ENCODE results near the gene FSTL4. TPM values are rescaled to one million over a fixed set of nuclear protein-coding genes. Genes with fewer than 3 reads are reported as not detected.

Gene FSTL4
- total and polyA plus RNA-seq, 4 donors = 0.08 to 1.4 (median 0.31) TPM

DNA sequence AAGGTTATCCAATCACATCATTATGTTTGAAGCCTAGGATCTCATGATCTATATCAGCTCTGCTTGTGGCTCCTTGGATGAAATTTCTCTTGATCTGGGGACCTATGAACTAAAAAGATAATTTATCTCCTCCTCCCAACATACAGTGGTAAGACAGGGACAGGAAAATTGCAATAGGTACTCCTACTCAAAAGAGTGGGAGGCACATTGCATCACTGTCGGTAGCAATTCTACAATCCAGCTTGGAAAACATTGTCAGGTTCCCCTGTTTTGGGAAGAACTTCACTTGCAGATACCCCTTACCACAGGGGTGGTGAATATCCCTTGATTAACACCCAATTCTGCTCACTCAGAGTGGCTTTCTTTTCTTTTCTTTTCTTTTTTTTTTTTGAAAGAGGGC lies 452.8 kb downstream of the FSTL4 start:
- no peaks in the 10 kb centered on the region for H3K4me1 ChIP-seq (ENCODE audit: control insufficient read depth in 5 of 5, insufficient read depth in 5 of 5, low read length in 5 of 5)
- no peak overlapping the region for H3K4me3 ChIP-seq
- TF ChIP-seq, protein P1, sequence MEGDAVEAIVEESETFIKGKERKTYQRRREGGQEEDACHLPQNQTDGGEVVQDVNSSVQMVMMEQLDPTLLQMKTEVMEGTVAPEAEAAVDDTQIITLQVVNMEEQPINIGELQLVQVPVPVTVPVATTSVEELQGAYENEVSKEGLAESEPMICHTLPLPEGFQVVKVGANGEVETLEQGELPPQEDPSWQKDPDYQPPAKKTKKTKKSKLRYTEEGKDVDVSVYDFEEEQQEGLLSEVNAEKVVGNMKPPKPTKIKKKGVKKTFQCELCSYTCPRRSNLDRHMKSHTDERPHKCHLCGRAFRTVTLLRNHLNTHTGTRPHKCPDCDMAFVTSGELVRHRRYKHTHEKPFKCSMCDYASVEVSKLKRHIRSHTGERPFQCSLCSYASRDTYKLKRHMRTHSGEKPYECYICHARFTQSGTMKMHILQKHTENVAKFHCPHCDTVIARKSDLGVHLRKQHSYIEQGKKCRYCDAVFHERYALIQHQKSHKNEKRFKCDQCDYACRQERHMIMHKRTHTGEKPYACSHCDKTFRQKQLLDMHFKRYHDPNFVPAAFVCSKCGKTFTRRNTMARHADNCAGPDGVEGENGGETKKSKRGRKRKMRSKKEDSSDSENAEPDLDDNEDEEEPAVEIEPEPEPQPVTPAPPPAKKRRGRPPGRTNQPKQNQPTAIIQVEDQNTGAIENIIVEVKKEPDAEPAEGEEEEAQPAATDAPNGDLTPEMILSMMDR (IDR thresholded peaks at IDR 0.05; ENCODE audit: control extremely low read depth, extremely low read depth) = no peak
- no peak for DNase-seq
- no peaks in the 10 kb centered on the region for H3K36me3 ChIP-seq (ENCODE audit: control insufficient read depth in 4 of 4, insufficient read depth in 4 of 4, low read length in 4 of 4)
- no peak for ATAC-seq (ENCODE audit: insufficient read depth, low FRiP score)
- H3K27ac ChIP-seq (ENCODE audit: low read depth in 1 of 2, low read length in 1 of 2) = no peak overlapping the region
- peaks cover 0 to 2% (median 0%) of the 10 kb centered on the region in 3 donors for H3K27me3 ChIP-seq (ENCODE audit: control insufficient read depth in 3 of 3, insufficient read depth in 3 of 3, low read length in 2 of 3)
- H3K9me3 ChIP-seq (ENCODE audit: control insufficient read depth in 4 of 4, insufficient read depth in 3 of 4, low read length in 3 of 4) = no peaks in the 10 kb centered on the region
- 89 to 92% methylated on average over 1 of the region's 1 CpG for WGBS, 2 donors
- H3K9ac ChIP-seq (ENCODE audit: insufficient read depth in 1 of 2, low read length in 2 of 2) = no peak overlapping the region

DNA sequence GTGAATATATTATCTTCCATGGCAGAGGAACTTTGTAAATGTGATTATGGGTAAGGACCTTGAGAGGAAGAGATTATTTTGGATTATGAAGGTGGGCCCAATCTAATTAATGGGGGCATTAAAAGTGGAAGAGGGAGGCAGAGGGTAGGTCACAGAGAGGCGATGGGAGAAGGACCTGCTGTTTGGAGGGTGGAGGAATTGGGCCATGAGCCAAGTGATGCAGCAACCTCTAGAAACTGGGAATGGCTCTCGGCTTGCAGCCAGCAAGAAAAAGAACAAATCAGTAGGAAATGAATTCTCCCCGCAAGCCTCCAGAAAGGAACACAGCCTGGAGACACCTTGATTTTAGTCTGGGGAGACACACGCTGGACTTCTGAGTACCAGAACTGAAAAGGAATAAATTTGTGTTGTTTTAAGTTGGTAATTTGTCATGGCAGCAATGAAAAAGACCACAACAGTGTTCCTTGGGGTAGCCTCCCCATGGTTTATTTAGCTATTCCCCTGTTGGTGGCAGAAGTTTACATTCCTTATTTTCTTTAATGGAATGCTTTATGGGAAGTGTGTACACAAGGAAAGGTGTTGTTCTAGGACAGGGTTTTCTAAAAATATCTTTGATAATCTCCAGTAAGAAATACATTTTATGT lies 456.9 kb downstream of the FSTL4 start:
- DNase-seq (no peak), ATAC-seq (ENCODE audit: insufficient read depth, low FRiP score) (no peak)
- TF ChIP-seq, protein P1 (IDR thresholded peaks at IDR 0.05; ENCODE audit: control extremely low read depth, extremely low read depth) = no peak
- WGBS, 2 donors = 68 to 88% methylated on average over 4 of the region's 4 CpGs
- no peak overlapping the region for H3K27ac ChIP-seq (ENCODE audit: low read depth in 1 of 2, low read length in 1 of 2)
- H3K27me3 ChIP-seq (ENCODE audit: control insufficient read depth in 3 of 3, insufficient read depth in 3 of 3, low read length in 2 of 3) = no peaks in the 10 kb centered on the region
- no peak overlapping the region for H3K4me3 ChIP-seq
- no peaks in the 10 kb centered on the region for H3K36me3 ChIP-seq (ENCODE audit: control insufficient read depth in 4 of 4, insufficient read depth in 4 of 4, low read length in 4 of 4)
- H3K9ac ChIP-seq (ENCODE audit: insufficient read depth in 1 of 2, low read length in 2 of 2) = no peak overlapping the region
- H3K4me1 ChIP-seq (ENCODE audit: control insufficient read depth in 5 of 5, insufficient read depth in 5 of 5, low read length in 5 of 5) = no peaks in the 10 kb centered on the region
- H3K9me3 ChIP-seq (ENCODE audit: control insufficient read depth in 4 of 4, insufficient read depth in 3 of 4, low read length in 3 of 4) = peaks cover 0 to 4% (median 0%) of the 10 kb centered on the region in 4 donors

DNA sequence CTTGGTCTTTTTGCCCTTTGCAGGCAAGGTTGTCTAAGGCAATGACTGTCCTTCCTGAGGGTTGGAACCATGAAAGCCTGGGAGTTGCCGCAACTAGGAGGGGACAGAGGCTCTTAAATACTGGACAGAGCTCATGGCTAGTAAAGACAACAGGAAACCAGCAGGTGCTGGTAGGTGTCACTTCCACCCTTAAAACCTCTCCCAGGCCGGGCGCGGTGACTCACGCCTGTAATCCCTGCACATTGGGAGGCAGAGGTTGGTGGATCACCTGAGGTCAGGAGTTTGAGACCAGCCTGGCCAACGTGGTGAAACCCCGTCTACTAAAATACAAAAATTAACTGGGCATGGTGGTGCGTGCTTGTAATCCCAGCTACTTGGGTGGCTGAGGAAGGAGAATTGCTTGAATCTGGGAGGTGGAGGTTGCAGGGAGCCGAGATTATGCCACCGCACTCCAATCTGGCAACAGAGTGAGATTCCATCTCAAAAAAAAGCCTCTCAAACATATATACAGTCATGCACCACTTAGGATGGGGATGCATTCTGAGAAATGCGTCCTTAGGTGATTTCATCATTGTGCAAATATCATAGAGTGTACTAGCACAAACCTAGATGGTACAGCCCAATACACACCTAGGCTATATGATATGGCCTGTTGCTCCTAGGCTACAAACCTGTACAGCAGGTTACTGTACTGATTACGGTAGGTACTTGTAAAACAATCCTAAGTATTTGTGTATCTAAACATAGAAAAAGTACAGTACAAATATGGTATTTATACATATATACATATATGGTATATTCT lies 457.9 kb downstream of the FSTL4 start:
- H3K4me1 ChIP-seq (ENCODE audit: control insufficient read depth in 5 of 5, insufficient read depth in 5 of 5, low read length in 5 of 5) = no peaks in the 10 kb centered on the region
- H3K36me3 ChIP-seq (ENCODE audit: control insufficient read depth in 4 of 4, insufficient read depth in 4 of 4, low read length in 4 of 4) = no peaks in the 10 kb centered on the region
- no peak overlapping the region for H3K9ac ChIP-seq (ENCODE audit: insufficient read depth in 1 of 2, low read length in 2 of 2)
- TF ChIP-seq, protein P1 (IDR thresholded peaks at IDR 0.05; ENCODE audit: control extremely low read depth, extremely low read depth) = no peak
- no peak for DNase-seq
- H3K4me3 ChIP-seq = no peak overlapping the region
- no peak overlapping the region for H3K27ac ChIP-seq (ENCODE audit: low read depth in 1 of 2, low read length in 1 of 2)
- no peak for ATAC-seq (ENCODE audit: insufficient read depth, low FRiP score)
- H3K27me3 ChIP-seq (ENCODE audit: control insufficient read depth in 3 of 3, insufficient read depth in 3 of 3, low read length in 2 of 3) = no peaks in the 10 kb centered on the region
- peaks cover 0 to 4% (median 0%) of the 10 kb centered on the region in 4 donors for H3K9me3 ChIP-seq (ENCODE audit: control insufficient read depth in 4 of 4, insufficient read depth in 3 of 4, low read length in 3 of 4)
- 89 to 93% methylated on average over 12 of the region's 12 CpGs for WGBS, 2 donors
